Activated T-helper 1 cell treated with Interleukin-2 at 50 U/mL for 16 hours (primary cell): ENCODE data around the gene CCSER1.

Experiments used
- DNase-seq: peaks from one replicate; pipeline ENCODE4 v3.0.0-alpha.2; 2020; ENCODE audit warnings: low read depth

Gene CCSER1

GRCh38 chr4:90128961-90129495 is 1.8 kb downstream of the CCSER1 start:
- DNase-seq = no peak

DNA sequence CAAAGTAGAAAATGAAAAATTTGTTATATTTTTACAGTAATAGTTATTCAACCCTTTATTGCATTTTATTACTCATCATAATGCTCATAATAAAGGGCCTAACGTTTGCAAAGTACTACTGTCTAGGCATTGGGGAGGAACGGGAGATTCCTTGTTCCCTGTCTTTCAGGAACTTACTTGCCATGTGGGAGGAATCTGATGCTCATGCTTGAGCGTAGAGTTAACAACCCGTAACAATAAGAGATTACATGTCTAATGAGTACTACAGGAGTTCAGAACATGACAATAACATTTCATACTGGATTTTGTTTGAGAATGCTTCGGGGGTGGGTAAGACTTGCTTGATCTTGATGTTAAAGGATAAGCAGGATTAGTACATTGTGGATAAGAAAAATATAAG is 2.9 kb downstream of the CCSER1 start:
- no peak for DNase-seq

DNA sequence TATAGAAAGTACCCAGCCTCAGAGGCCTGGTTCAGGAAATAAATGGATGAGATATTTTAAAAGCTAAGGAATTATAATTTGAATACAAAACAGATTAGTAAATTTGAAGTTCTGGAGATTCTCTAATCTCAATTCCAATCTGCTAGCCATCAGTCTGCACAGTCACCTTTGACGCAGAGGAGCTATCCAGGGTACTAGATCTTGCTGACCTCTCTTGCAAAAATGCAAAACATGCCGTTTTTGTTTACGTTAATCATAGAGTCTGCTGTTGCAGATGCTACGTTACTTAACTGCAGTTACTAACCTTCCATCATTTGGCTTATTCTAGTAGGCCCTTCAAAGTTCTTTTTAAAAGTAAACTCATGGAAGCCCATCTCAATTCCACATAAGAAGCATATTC is 10.4 kb downstream of the CCSER1 start:
- DNase-seq = no peak

- DNase-seq = no peak
Measured at GRCh38 chr4:90142081-90142480, 14.9 kb downstream of the CCSER1 start.

DNA sequence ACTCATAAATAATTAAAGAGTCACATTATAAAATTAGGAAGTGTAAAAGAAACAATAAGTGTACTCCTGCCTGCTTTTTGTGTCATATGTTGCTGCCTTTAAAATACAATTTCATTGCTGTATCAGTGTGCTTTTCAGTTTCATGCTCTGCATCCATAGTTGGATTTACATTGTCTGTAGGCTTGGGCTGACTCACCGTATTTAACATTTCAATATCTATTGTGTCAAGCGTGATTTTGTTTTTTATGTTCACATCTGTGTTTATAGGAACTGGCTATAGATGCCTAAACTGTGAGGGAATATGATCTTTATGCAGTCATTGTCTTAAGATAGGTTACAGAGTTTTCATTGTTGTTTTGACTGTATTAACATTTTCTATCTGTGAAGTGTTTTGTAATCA is 18.1 kb downstream of the CCSER1 start:
- no peak for DNase-seq

DNA sequence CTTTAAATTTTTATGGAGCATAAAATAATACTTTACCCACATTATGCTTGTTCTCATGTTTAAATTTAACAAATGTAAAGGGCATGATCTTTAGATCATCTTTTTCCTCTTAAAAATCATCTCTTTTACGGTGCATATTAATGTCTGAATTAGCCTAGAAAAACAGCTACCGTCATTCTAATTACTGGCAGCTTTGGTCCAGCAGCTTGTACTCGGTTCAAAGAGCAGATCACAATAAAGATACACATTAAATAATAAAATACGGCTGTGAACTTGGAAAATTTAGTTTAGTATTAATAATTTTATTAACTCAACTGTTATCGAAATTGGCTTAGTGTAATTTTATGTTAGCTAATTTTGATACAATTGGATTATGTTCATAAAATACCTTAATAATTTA is 19.1 kb downstream of the CCSER1 start:
- no peak for DNase-seq

GRCh38 chr4:90148574-90149148 is 21.5 kb downstream of the CCSER1 start:
- no peak for DNase-seq

- no peak for DNase-seq
Measured at GRCh38 chr4:90152024-90152423, 24.8 kb downstream of the CCSER1 start.

DNA sequence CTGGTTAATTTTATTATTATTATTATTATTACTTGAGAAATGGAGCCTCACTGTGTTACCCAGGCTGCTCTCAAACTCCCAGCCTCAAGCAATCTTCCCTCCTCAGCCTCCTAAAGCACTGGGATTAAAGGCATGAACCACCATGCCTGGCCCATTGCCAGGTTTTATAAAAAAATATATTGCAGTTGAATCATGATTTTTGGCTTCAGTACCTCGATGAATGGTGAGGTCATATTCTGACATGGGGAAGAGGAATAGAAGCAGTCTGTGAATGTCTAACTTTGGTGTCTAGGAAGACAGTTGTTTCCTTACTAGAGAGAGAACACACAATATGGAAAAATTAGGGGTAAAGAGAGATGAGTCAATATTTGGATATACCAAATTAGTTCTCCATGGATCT is 32.0 kb downstream of the CCSER1 start:
- no peak for DNase-seq

GRCh38 chr4:90160044-90160443 is 32.9 kb downstream of the CCSER1 start:
- DNase-seq = no peak

DNA sequence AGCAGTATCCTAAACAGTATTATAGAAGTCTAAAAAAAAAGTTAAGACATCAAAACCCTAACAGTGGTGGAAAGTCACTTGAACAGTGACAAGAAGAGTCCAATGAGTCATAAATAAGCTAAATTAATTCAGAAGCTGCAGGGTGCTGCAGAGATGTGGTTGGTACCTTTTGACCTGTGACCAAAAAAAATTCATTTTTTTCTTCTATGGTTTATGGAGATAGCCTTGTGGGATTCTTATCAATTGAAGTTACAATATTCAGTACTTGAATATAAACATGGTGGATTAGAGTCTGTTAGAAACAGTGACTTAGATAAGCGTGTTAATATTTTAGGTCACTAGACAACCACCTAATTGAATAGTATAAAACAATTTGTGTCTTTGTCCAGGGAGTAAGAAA is 35.4 kb downstream of the CCSER1 start:
- DNase-seq = no peak

GRCh38 chr4:90163872-90164271 is 36.7 kb downstream of the CCSER1 start:
- DNase-seq = no peak

DNA sequence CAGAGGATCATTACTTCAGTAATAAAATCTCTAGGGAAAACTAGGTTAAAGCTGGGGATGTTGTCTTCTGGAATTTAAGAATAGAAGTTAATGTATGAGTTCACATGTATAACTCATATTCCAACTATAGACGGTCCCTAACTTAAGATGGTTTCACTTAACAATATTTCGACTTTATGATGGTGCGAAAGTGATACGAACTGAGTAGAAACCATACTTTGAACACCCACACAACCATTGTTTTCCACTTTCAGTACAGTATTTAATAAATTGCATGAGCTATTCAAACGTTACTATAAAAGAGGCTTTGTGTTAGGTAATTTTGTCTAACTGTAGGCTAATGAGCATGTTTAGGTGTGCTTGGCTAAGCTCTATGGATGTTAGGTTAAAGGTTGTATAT is 38.7 kb downstream of the CCSER1 start:
- no peak for DNase-seq

DNA sequence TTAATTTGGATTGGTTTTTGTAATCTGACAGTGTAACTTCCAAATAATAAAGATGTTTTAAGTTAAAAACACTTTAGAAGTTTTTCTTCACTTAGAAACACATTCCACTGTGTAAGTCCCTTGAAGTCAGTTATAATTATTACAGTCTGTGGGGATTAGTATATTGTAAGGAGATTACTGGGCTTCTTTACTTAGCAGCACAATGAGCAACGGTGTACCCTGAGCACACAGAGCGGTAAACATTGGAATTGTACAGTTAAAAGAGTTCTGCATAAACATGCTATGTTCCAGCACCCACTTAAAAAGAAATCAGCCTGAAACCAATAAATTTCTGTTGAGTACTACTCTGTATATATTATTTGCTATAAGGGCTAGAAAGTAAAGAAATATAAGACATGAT is 44.3 kb downstream of the CCSER1 start:
- no peak for DNase-seq

- no peak for DNase-seq
Measured at GRCh38 chr4:90174621-90175023, 47.4 kb downstream of the CCSER1 start.

DNA sequence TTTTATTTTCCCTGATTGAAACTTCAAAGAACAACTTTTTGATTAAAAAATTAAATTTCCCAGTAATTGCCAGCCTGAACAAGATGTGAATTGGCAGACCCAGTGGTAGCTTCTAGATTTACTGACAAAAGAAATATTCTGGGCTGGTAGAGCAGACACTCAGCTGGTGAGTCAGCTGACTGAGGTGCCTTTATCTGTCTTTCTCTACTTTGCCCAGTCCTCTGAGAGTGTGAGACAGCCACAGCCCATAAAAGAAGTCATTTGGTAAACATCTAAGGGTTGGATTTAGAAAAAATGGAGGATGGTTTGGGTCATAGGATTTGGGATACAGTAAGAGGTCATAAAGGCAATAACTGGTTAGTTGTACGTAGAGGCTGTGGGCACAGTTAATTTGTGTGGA is 54.5 kb downstream of the CCSER1 start:
- DNase-seq = no peak

DNA sequence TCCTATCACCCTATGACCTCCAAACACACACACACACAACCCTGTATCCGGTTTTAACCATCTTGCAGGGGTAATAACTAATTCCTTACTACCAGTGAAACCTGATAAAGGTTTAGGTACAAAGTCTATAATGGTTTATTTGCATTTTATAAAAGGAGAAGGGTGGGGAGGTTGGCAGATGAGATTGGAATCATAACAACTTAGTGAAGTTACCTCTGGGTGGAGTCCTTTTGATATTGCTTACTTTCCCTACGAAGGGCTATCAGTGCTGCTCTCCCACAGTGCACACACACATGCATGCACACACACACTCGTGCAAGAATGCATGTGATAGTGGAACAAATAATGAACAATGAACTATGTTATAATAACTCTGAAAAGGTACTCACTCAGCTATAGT is 56.1 kb downstream of the CCSER1 start:
- DNase-seq = no peak

DNA sequence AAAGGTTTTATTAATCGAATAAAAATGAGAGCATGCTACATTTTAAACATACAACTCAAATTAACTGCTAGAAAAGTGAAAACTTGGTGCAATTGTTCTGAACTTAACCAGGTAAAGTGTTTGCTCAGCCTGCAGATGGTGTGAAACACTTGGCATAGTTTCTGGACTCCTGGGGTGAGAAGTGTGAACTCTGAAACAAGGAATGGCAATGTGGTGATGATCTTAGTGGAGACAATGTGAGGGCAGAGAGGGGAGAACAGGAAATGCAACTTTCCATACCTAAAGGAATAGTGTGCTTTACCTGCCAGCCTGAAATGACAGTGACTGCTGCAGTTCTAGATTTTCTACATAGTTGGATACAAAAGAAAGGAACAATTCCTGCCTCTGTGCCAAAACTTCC is 57.4 kb downstream of the CCSER1 start:
- no peak for DNase-seq

DNA sequence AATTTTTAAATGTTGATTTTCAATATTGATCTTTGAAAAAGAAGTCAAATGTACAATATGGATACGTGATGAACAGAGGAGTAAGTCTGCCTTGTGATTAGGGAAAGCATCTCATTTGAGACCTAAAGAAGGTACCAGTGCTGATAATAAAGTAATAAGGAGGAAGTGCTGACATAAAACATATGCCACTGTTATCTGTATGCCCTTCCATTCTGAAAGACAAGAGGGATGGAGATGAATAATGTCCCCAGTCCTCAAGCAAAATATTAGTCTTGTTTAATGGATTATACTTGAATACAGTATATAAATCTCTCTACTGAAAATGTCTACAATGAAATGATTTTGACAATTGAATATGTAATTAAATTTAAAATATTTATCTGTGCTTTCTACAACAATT is 58.2 kb downstream of the CCSER1 start:
- no peak for DNase-seq

- DNase-seq = no peak
Measured at GRCh38 chr4:90186229-90186628, 59.0 kb downstream of the CCSER1 start.

DNA sequence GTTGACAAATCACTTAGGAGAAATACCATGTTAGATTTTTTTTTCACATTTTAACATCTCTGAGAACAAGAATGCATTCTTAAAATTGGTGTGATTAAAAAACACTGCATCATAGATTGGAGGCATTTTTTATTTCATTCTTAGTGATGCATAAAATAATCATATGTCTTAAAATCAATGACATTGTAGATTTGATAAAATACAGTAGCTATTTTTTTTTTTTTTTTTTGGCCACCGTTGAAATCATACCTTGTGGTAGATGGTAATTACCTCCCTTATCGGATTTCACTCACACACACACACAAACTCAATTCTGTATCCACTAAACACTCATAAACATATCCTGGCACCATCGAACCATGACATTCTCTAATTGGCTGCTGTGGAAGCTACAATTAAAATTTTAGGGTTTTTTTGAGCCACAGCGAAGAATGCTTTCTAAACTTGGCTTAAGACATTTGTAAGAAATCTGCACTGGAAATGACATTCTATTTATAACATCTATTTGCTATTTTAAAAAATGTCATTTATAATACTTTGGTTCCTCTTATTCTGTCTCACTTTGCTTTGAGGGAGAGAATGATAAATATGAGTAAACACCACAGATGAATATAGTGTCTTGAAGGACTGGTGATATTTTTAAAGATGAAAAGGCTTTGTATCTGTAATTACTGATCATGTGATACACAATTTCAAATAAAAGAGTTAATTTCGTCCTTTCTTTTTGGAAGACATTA is 60.1 kb downstream of the CCSER1 start:
- no peak for DNase-seq

DNA sequence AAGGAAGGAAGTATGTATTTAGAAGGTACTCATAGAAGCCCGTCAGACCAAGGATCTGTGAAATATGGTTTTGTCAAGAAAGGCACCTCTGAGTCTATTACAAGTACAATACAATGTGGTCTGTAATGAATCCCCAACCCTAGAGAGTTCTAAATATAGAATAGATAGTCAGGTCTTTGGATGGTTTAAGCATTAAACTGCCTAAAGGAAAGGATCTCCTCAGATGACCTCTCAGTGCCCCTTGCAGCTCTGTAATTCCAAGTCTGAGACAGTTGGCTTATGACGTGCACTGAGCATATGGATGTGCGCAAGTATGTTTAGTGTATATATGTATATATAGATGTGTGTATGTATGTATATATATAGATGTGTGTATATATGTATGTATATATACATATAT is 62.0 kb downstream of the CCSER1 start:
- DNase-seq = no peak

DNA sequence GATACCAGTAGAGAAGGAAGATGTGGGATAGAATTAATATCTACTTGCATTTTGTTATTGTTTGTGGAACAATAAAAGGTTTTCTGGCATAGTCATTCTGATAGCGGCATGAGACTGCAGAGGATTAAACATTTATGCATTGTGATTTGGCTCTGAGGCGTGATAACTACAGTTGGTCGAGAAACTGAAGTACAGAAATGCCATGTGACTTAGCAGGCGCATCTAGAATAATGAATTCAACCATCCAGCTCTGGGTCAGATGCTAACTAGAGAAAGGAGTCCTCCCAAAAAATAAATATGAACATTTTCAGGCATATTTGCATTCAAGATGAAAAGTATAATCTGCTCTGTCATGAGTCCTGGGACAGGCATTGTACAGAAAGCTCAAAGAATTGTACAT is 62.8 kb downstream of the CCSER1 start:
- DNase-seq = no peak

GRCh38 chr4:90190525-90190924 is 63.3 kb downstream of the CCSER1 start:
- no peak for DNase-seq
